ENCODE measurements around the gene JAM3.

GRCh38 chr11:134157451-134157850, 88.6 kb downstream of the JAM3 start:
- TF ChIP-seq HDGF (IDR thresholded peaks at IDR 0.05; ENCODE audit: borderline replicate concordance) (no peak), SP1 (IDR thresholded peaks at IDR 0.05) (no peak), SUZ12 (IDR thresholded peaks at IDR 0.05) (no peak), CTBP1 (IDR thresholded peaks at IDR 0.05; ENCODE audit: borderline replicate concordance) (no peak), ZNF384 (IDR thresholded peaks at IDR 0.05) (no peak), ELF4 (IDR thresholded peaks at IDR 0.05) (no peak), LEF1 (IDR thresholded peaks at IDR 0.05; ENCODE audit: borderline replicate concordance) (no peak), BHLHE40 (IDR thresholded peaks at IDR 0.05; ENCODE audit: borderline replicate concordance) (no peak), TARDBP (IDR thresholded peaks at IDR 0.05) (no peak), FOXA1 (IDR thresholded peaks at IDR 0.05) (no peak), NFRKB (IDR thresholded peaks at IDR 0.05) (no peak)
